ENCODE data around the gene FZD2. TPM values are rescaled to one million over a fixed set of nuclear protein-coding genes. Genes with fewer than 3 reads are reported as not detected.

FZD2 gene
- total and polyA plus RNA-seq, 2 of the 13 experiments (the other 11 are each of a cell fraction or from before 2014, with no cell fraction given): 0.07 to 0.13 TPM

GRCh38 chr17:44522883-44523671 is 34.2 kb upstream of the FZD2 start (continued):
- TF ChIP-seq ZFP82 (CRISPR knock-in tag; IDR thresholded peaks at IDR 0.05; ENCODE audit: borderline replicate concordance) (no peak), NFAT5 (CRISPR knock-in tag; IDR thresholded peaks at IDR 0.05) (no peak), ZNF275 (CRISPR knock-in tag; IDR thresholded peaks at IDR 0.05; ENCODE audit: borderline replicate concordance) (no peak), RORA (CRISPR knock-in tag; IDR thresholded peaks at IDR 0.05) (no peak), NBN (conservative IDR thresholded peaks at IDR 0.05) (no peak), POGK (CRISPR knock-in tag; conservative IDR thresholded peaks at IDR 0.05) (no peak), ZNF703 (CRISPR knock-in tag; IDR thresholded peaks at IDR 0.05; ENCODE audit: borderline replicate concordance) (no peak), PLSCR1 (CRISPR knock-in tag; IDR thresholded peaks at IDR 0.05; ENCODE audit: borderline replicate concordance) (no peak), PRPF4 (IDR thresholded peaks at IDR 0.05; ENCODE audit: low read depth, low read length, poor library complexity, severe bottlenecking) (no peak)
- TF ChIP-seq, protein P1, sequence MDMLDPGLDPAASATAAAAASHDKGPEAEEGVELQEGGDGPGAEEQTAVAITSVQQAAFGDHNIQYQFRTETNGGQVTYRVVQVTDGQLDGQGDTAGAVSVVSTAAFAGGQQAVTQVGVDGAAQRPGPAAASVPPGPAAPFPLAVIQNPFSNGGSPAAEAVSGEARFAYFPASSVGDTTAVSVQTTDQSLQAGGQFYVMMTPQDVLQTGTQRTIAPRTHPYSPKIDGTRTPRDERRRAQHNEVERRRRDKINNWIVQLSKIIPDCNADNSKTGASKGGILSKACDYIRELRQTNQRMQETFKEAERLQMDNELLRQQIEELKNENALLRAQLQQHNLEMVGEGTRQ (IDR thresholded peaks at IDR 0.05; ENCODE audit: low read depth, low read length): no peak
- TF ChIP-seq, protein P1 (CRISPR knock-in tag; IDR thresholded peaks at IDR 0.05; ENCODE audit: borderline replicate concordance): no peak
